B cell (primary cell): Measurements from ENCODE around the gene ALAS2. TPM values are rescaled to one million over a fixed set of nuclear protein-coding genes. Genes with fewer than 3 reads are reported as not detected.

ENCODE experiments used
- ATAC-seq: fragments of 200-7000 bp; cut with Tn5 transposase; one replicate; pipeline ENCODE4 v1.10.0; 2021; ENCODE audit warnings: low read depth, mild to moderate bottlenecking, moderate number of reproducible peaks, moderate library complexity
- CTCF ChIA-PET: fragments of 350-600 bp; sonication (Branson Sonifier 250); formaldehyde crosslinking; loops from one replicate; lab custom pipeline; 2021; ENCODE audit warnings: antibody characterized with exemption, inconsistent platforms; lab: Charles Lee
- POLR2A ChIA-PET: fragments of 350-600 bp; sonication (Branson Sonifier 250); formaldehyde crosslinking; loops from one replicate; lab custom pipeline; 2021; ENCODE audit warnings: antibody characterized with exemption; lab: Charles Lee
- DNase-seq: peaks from one replicate; pipeline ENCODE4 v3.0.0; 2013
- H2AFZ ChIP-seq: 2 replicates; pipeline ENCODE4 v1.6.1; 2012; ENCODE audit warnings: mild to moderate bottlenecking, low read depth, low read length; ENCODE audit not compliant: insufficient read depth, poor library complexity, severe bottlenecking
- H3K27ac ChIP-seq, 2 donors: 1 replicate in 1 of 2; 2 replicates in 1 of 2; pipeline ENCODE4 v1.5.1; 2012 to 2013; ENCODE audit warnings: low read length in 2 of 2, mild to moderate bottlenecking in 2 of 2, moderate library complexity in 1 of 2
- H3K27me3 ChIP-seq, 4 experiments: fragments of 200-600 bp in 1 of 4; sonication (generic) in 1 of 4; replicated peaks in 1 of 4; 1 replicate in 2 of 4; 2 replicates in 2 of 4; pipeline versions ENCODE4 v1.6.1 to v1.7.0; 2013 to 2016; ENCODE audit warnings: low read length in 3 of 4, mild to moderate bottlenecking in 2 of 4, mixed read lengths in 1 of 4, moderate library complexity in 1 of 4; ENCODE audit not compliant: insufficient read depth in 4 of 4, control insufficient read depth in 3 of 4; ENCODE audit errors: control extremely low read depth in 1 of 4
- H3K36me3 ChIP-seq, 2 experiments: replicated peaks in 1 of 2; 1 replicate in 1 of 2; 2 replicates in 1 of 2; pipeline versions ENCODE4 v1.6.1 to v1.7.1; 2013; ENCODE audit warnings: low read length in 1 of 2; ENCODE audit not compliant: insufficient read depth in 2 of 2, control insufficient read depth in 1 of 2; ENCODE audit errors: control extremely low read depth in 1 of 2, extremely low read depth in 1 of 2
- H3K4me1 ChIP-seq, 2 donors: fragments of 200-600 bp in 1 of 2; sonication (generic) in 1 of 2; 1 replicate in 1 of 2; 2 replicates in 1 of 2; pipeline versions ENCODE4 v1.5.1 to v1.6.1; 2013 to 2017; ENCODE audit warnings: low read length in 2 of 2; ENCODE audit not compliant: control insufficient read depth in 2 of 2, insufficient read depth in 2 of 2
- H3K4me2 ChIP-seq: replicated peaks from 2 replicates; pipeline ENCODE3; 2012; ENCODE audit warnings: mild to moderate bottlenecking, low read depth, low read length; ENCODE audit not compliant: poor library complexity, severe bottlenecking
- H3K4me3 ChIP-seq, 5 experiments: fragments of 200-600 bp in 1 of 5; sonication (generic) in 1 of 5; 1 replicate in 3 of 5; 2 replicates in 2 of 5; pipeline versions ENCODE4 v1.5.1 to v1.7.0; 2011 to 2016; ENCODE audit warnings: low read length in 4 of 5, mild to moderate bottlenecking in 4 of 5, low read depth in 2 of 5, control low read depth in 1 of 5, moderate library complexity in 1 of 5; ENCODE audit not compliant: insufficient read depth in 1 of 5; ENCODE audit errors: control extremely low read depth in 1 of 5, extremely low read depth in 1 of 5
- H3K79me2 ChIP-seq: fragments of 200-600 bp; sonication (generic); one replicate; pipeline ENCODE4 v1.6.0; 2016; ENCODE audit warnings: low read length; ENCODE audit not compliant: control insufficient read depth, insufficient read depth
- H3K9ac ChIP-seq: fragments of 200-600 bp; sonication (generic); 2 replicates; pipeline ENCODE4 v1.6.1; 2017; ENCODE audit warnings: mild to moderate bottlenecking, low read length, moderate library complexity
- H3K9me3 ChIP-seq, 3 donors: one replicate each; pipeline versions ENCODE4 v1.6.1 to v1.7.1; 2013; ENCODE audit warnings: low read length in 2 of 3; ENCODE audit not compliant: control insufficient read depth in 2 of 3, insufficient read depth in 1 of 3; ENCODE audit errors: control extremely low read depth in 1 of 3
- H4K20me1 ChIP-seq: 2 replicates; pipeline ENCODE4 v1.6.0; 2012; ENCODE audit warnings: mild to moderate bottlenecking, low read length; ENCODE audit not compliant: insufficient read depth, control insufficient read depth, poor library complexity, severe bottlenecking
- H3K27ac Mint-ChIP-seq: one replicate; pipeline ENCODE4 v1.8.0; 2021; ENCODE audit warnings: mixed read lengths
- H3K27me3 Mint-ChIP-seq: one replicate; pipeline ENCODE4 v1.8.0; 2021; ENCODE audit warnings: mixed read lengths
- H3K4me1 Mint-ChIP-seq: one replicate; pipeline ENCODE4 v1.8.0; 2021; ENCODE audit warnings: mixed read lengths
- H3K4me3 Mint-ChIP-seq: one replicate; pipeline ENCODE4 v1.8.0; 2021; ENCODE audit warnings: mixed read lengths
- H3K9me3 Mint-ChIP-seq: one replicate; pipeline ENCODE4 v1.8.0; 2022; ENCODE audit warnings: mixed read lengths; ENCODE audit not compliant: insufficient read depth
- EZH2 ChIP-seq: IDR thresholded peaks from 2 replicates; pipeline ENCODE4 v1.6.1; 2012; ENCODE audit warnings: borderline replicate concordance, low read depth, mild to moderate bottlenecking, moderate library complexity, low read length; ENCODE audit not compliant: insufficient read depth, poor library complexity, severe bottlenecking
- WGBS: methylation state at CpG from one replicate; pipeline ENCODE4 v1.1.5; 2013; ENCODE audit warnings: missing lambda C conversion rate; ENCODE audit not compliant: insufficient coverage; 5-methylcytosine and 5-hydroxymethylcytosine counted together
- intact Hi-C: fragments of 100-400 bp; cut with micrococcal nuclease; formaldehyde crosslinking; loops from one replicate; pipeline ENCODE4 v1.10.0; 2022
- polyA plus RNA-seq: library from polyadenylated mRNA; depleted of rRNA; stranded (reverse); fragments of >200 nt; gene quantifications from 2 replicates; pipeline ENCODE4 v1.2.3, GENCODE V29; 2012
- total RNA-seq, 2 donors: library from RNA; stranded (reverse); fragments of 120-200 nt in 1 of 2; gene quantifications; 1 replicate in 1 of 2; 2 replicates in 1 of 2; pipeline versions ENCODE4 v1.2.3 to v1.2.4, GENCODE V29; 2013 to 2022
- TF ChIP-seq, protein P1 (sequence below): fragments of 200-600 bp; IDR thresholded peaks from one replicate; pipeline ENCODE4 v1.8.0; 2022; ENCODE audit warnings: antibody characterized with exemption, mild to moderate bottlenecking

Gene ALAS2
- total and polyA plus RNA-seq, 2 donors (not counting 1 experiment from before 2014, with no cell fraction given) = 0.94 TPM; not detected in 1

DNA sequence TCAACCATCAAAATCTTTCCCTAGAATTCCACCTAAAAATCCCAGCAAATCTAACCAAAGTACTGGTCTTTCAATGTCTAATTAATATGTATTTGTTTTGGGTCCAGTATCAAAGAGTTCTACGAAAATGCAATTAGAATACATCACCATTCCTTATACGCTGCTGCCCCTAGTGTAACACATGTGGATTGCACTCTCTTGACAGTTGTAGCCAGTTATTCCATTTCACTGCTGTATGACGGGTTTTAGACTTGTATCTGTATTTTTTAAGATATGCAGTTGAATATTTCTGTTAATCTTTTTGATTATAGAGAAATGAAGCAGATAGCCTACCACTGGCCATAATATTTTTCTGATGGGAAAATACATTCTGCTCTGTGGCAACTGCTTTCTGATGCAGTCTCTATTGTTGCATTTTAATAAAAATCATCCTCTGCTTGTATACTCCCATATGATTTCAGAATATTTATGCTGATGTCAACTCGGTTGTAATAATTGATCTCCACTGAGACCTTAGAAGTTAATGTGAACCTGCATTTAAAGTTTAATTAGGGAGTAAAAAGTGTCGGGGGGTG lies 27.0 kb upstream of the ALAS2 start:
- Histone ChIP-seq H2AFZ (peak overlapping the region; percentile 50), H3K4me2 (peak overlapping the region; percentile 52), H3K27me3 (no peaks in the 10 kb centered on the region), H3K79me2 (no peaks in the 10 kb centered on the region), H3K4me1 (peaks cover 6 to 7% of the 10 kb centered on the region in 2 donors), H3K9me3 (no peaks in the 10 kb centered on the region), H3K9ac (peak overlapping the region; percentile 30), H4K20me1 (no peaks in the 10 kb centered on the region), H3K4me3 (peak overlapping the region in 3 of 5 experiments; percentile 18 to 24 (median 18)), H3K27ac (no peak overlapping the region), H3K36me3 (no peaks in the 10 kb centered on the region)
- peak; percentile 71 for ATAC-seq
- no CpG with 5 or more reads among the region's 5 CpGs for WGBS
- Mint-ChIP-seq H3K9me3 (no peaks in the 10 kb centered on the region), H3K4me3 (peak overlapping the region; percentile 78), H3K27ac (no peak overlapping the region), H3K27me3 (no peaks in the 10 kb centered on the region), H3K4me1 (peaks cover 10% of the 10 kb centered on the region)
- DNase-seq = peak; percentile 53
- no peak for TF ChIP-seq EZH2
- TF ChIP-seq, protein P1, sequence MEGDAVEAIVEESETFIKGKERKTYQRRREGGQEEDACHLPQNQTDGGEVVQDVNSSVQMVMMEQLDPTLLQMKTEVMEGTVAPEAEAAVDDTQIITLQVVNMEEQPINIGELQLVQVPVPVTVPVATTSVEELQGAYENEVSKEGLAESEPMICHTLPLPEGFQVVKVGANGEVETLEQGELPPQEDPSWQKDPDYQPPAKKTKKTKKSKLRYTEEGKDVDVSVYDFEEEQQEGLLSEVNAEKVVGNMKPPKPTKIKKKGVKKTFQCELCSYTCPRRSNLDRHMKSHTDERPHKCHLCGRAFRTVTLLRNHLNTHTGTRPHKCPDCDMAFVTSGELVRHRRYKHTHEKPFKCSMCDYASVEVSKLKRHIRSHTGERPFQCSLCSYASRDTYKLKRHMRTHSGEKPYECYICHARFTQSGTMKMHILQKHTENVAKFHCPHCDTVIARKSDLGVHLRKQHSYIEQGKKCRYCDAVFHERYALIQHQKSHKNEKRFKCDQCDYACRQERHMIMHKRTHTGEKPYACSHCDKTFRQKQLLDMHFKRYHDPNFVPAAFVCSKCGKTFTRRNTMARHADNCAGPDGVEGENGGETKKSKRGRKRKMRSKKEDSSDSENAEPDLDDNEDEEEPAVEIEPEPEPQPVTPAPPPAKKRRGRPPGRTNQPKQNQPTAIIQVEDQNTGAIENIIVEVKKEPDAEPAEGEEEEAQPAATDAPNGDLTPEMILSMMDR = peak; percentile 77
- intact Hi-C loops = loop anchor here (1.0 to 10.0 kb wide), 6 partner anchors 103 to 1740 kb away; partner anchors contain the start of genes HUWE1 and MAGED2
- POLR2A ChIA-PET = no interaction called here
- CTCF ChIA-PET = interaction anchor here (0.7 to 1.9 kb wide), 9 partner anchors 47 to 1741 kb away, joined by 3 to 12 read pairs (median 4); partner anchors contain the start of genes APEX2 and RRAGB
